ENCODE data around the gene COL6A1.
"Not testable (repeated sequence)": the region's sequence is repeated elsewhere in the genome, so short reads cannot be mapped to it uniquely, and the experiment has no call there.

The COL6A1 gene

GRCh38 chr21:45994759-45995685 is 13.5 kb downstream of the COL6A1 start:
- no peak for DNase-seq

- no peak for DNase-seq
Measured at GRCh38 chr21:45995686-45996179, 14.2 kb downstream of the COL6A1 start.

- no peak for DNase-seq
Measured at GRCh38 chr21:45996311-45997204, 15.0 kb downstream of the COL6A1 start.

- DNase-seq, result no peak
Measured at GRCh38 chr21:45997205-45997494, 15.6 kb downstream of the COL6A1 start.

- no peak for DNase-seq
Measured at GRCh38 chr21:45997495-45998275, 16.1 kb downstream of the COL6A1 start.

GRCh38 chr21:45998276-45998701 is 16.7 kb downstream of the COL6A1 start:
- no peak for DNase-seq

- DNase-seq, result no peak
Measured at GRCh38 chr21:45998871-45999580, 17.5 kb downstream of the COL6A1 start.

GRCh38 chr21:45999581-46000181 is 18.1 kb downstream of the COL6A1 start:
- DNase-seq, result no peak

- DNase-seq, result no peak
Measured at GRCh38 chr21:46000182-46000730, 18.7 kb downstream of the COL6A1 start.

GRCh38 chr21:46000731-46001641 is 19.4 kb downstream of the COL6A1 start:
- peak; percentile 12 for DNase-seq

- DNase-seq, result no peak
Measured at GRCh38 chr21:46001821-46002681, 20.5 kb downstream of the COL6A1 start.

GRCh38 chr21:46002841-46003574 is 21.4 kb downstream of the COL6A1 start:
- no peak for DNase-seq

GRCh38 chr21:46003575-46004007 is 22.0 kb downstream of the COL6A1 start:
- no peak for DNase-seq

- DNase-seq, result no peak
Measured at GRCh38 chr21:46004168-46004861, 22.7 kb downstream of the COL6A1 start.

- DNase-seq, result no peak
Measured at GRCh38 chr21:46005081-46005480, 23.5 kb downstream of the COL6A1 start.

- DNase-seq, result no peak
Measured at GRCh38 chr21:46005481-46005881, 23.9 kb downstream of the COL6A1 start.

GRCh38 chr21:46005894-46006546 is 24.4 kb downstream of the COL6A1 start:
- DNase-seq, result not testable (repeated sequence)
